ENCODE data around the gene EARS2.

GRCh38 chr16:23486480-23486879 is 70.7 kb downstream of the EARS2 start:
- TF ChIP-seq CTCF (IDR thresholded peaks at IDR 0.05 in 4 of 5, conservative IDR thresholded peaks at IDR 0.05 in 1 of 5) (no peak), POLR2A (IDR thresholded peaks at IDR 0.05) (no peak)

Data from gastrocnemius medialis (tissue), 4 donors.